Peyer's patch (tissue), 4 donors: ENCODE data around the gene LAMB3.

Source experiments
- CTCF ChIP-seq, 6 experiments: fragments of 450-650 bp in 4 of 6; fragments of 200-600 bp in 2 of 6; sonication (generic) in 1 of 6; IDR thresholded peaks; one replicate each; pipeline ENCODE4 v1.5.1; 2017 to 2019; ENCODE audit warnings: antibody characterized with exemption in 6 of 6, mild to moderate bottlenecking in 3 of 6, moderate library complexity in 1 of 6
- POLR2A ChIP-seq, 2 donors: fragments of 450-650 bp; IDR thresholded peaks; one replicate each; pipeline ENCODE4 v1.5.1; 2017; ENCODE audit warnings: antibody characterized with exemption in 2 of 2, mild to moderate bottlenecking in 2 of 2, moderate library complexity in 2 of 2

GRCh38 chr1:209691237-209691636 lies 39.0 kb upstream of the LAMB3 start:
- no peak for TF ChIP-seq CTCF (IDR thresholded peaks at IDR 0.05)
- no peak for TF ChIP-seq POLR2A (IDR thresholded peaks at IDR 0.05)
